HG03045 (cell line): ENCODE measurements around the gene GH2.
A peak's percentile ranks its signal among the peaks of the same experiment; 100 is the strongest.
"Not testable (repeated sequence)": the region's sequence is repeated elsewhere in the genome, so short reads cannot be mapped to it uniquely, and the experiment has no call there.

Experiments used
- ATAC-seq: cut with Tn5 transposase; IDR thresholded peaks from one replicate; pipeline ENCODE4 v1.9.1; 2021; ENCODE audit warnings: mild to moderate bottlenecking, moderate library complexity; ENCODE audit not compliant: unreplicated experiment

Gene GH2

DNA sequence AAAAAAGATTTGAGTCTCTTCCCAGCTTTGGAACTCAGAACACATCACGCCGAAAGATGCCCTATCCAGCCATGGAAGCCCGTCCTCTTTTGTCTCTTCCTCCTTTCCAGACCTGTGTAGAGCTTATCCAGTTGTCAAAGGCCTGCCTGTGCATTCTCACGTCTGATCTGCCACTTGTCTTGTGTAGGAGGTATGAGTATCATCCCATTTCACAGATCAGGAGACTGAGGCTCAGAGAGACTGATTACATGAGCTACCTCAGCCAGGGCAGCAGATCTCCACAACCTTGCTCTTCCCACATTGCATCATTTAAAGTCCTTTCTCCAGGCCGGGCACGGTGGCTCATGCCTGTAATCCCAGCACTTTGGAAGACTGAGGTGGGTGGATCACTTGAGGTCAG, 7.1 kb downstream of the GH2 start:
- not testable (repeated sequence) for ATAC-seq

DNA sequence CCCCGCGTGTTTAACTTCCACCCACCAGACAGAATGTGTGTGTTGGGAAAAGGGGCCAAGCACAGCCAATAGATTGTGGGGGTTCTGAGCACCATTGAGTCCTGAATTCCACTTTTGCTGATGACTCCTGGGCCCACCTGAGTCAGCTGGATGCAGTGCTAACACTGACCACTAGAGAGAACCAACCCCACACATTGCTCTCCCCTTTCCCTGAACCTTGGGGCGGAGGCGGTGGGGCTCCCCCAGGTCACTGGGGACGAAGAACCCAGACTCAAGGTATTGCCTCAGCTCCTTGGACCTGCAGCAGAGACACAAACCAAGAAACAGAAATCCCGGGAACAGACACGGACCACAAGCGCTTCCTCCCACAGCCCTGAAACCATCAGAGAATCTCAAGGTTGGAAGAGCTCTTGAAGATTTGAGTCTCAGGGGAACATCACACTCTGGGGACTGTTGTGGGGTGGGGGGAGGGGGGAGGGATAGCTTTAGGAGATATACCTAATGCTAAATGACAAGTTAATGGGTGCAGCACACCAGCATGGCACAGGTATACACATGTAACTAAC, 7.6 kb downstream of the GH2 start:
- not testable (repeated sequence) for ATAC-seq

DNA sequence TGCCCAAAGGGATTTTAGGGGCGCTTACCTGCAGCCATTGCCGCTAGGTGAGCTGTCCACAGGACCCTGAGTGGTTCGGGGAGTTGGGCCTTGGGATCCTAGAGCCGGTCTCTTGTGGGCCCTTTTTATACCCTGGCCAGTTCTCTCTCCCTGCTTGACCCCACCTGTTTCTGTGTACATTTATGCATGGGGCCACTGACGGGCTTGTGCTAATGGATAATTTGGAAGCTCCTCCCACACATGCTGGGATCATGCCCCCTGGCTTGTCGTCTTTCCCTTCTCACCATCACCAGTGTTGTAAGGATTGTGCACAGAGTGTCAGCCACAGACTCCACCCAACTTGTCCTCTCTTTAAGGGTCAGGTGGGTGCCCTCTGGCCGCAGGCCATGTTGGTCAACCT, 8.2 kb downstream of the GH2 start, which contains the start of gene CSH2:
TSS of gene CSH2 (minus strand) at position 101 of the 400 bp plus-strand sequence. CDS start at position 38, 63 bp downstream.
- not testable (repeated sequence) for ATAC-seq

DNA sequence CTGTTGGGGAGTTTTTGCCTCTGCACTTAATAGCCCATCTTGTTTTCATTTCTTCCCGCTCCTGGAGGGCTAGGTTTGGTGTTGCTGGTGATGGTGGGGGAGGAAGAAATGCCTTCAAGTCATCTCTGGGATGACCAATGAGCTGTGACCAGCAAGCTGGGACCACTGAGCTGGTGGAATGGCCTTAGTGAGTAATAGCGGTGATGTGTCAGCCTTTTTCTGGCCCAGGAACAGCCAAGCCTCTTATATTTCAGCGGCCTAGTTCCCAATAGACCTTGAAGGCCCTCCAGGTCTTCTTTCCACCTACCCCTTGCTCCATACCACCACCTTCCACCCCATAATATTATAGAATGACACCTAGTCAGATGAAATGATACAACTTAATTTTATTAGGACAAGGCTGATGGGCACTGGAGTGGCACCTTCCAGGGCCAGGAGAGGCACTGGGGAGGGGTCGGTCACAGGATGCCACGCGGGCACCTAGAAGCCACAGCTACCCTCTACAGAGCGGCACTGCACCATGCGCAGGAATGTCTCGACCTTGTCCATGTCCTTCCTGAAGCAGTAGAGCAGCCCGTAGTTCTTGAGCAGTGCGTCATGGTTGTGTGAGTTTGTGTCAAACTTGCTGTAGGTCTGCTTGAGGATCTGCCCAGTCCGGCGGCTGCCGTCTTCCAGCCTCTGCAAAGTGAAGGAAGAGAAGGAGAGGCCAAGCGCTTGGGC, 9.9 kb downstream of the GH2 start:
- not testable (repeated sequence) for ATAC-seq

DNA sequence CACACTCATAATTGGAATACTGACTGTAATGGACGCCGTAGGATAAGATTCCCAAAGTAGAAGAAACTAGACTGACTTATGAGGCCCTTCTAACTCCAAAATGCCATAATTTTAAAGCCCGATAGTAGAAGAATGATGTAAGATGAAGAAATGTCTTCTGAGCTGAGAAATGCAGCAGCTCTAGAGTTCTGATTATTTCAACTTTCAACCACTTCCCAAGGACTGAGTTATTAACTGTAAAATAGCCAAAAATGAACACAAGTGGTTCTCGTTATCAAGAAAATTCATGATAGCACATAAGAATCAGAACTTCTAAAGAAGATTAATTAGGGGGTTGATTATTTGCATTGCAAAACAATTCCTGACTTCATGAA, 11.5 kb downstream of the GH2 start:
- not testable (repeated sequence) for ATAC-seq

DNA sequence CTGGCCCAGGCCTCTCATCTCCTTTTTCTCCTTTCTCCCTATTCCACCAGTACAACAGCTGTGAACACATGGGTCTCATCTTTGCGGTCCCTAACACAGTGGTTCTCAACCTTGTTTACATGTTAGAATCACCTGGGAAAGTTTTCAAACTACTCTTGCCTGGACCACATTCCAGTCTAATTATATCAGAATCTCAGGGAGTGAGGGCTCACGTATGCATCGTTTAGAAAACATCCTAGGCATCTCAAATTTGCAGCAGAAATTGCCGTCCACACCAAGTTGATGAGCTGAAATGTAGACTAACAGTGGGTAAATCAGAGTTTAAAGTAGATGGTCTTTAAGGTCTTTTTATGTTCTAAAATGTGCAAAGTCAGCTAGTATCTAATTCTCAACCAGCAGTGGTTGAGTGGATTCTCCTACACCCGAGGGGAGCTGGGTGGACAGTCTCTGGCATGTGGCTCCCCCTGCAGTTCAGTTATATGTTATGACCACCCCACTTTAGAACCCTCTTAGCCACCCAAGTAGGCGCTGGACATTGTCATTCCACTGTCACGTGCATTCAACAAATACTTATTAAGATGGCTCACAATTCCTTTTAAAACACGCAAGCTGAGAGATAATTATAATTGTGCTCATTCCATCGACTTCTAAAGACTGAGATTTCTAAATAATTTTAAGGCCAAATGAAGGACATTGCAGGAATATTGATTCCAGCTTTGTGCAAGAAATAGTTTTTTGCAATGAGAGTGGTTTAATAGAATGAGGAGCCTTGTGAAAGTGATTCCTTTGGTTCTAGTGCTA, 12.1 kb downstream of the GH2 start:
- ATAC-seq = not testable (repeated sequence)

DNA sequence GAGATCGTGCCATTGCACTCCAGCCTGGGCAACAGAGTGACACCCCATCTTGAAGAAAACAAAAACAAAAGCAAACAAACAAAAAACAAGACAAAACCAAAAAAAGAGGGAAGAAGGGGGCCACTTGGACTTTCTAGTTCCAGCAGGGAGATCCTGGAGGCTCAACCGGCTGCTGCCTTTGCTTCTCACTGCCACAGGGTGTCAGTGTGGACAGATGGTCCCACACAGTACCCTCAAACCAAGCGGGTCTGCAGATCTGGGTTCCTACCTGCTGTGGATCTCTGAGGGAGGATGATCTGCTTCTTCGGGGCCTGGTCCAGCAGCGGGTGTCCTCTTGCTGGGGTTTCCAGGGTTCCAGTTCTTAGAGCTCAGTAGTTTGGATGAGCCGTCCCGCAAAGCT, 15.1 kb downstream of the GH2 start:
- ATAC-seq = not testable (repeated sequence)

DNA sequence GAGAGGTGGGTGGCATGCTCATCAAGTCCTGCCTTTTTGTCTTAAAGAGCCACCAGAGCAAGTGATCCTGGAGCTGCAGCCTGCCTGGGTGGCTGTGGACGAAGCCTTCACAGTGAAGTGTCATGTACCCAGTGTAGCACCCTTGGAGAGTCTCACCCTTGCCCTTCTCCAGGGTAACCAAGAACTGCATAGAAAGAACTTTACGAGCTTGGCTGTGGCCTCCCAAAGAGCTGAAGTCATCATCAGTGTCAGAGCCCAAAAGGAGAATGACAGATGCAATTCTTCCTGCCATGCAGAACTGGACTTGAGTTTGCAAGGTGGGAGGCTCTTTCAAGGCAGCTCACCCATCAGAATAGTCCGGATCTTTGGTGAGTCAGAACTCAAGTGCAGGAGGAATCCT, 22.5 kb downstream of the GH2 start:
- no peak for ATAC-seq

DNA sequence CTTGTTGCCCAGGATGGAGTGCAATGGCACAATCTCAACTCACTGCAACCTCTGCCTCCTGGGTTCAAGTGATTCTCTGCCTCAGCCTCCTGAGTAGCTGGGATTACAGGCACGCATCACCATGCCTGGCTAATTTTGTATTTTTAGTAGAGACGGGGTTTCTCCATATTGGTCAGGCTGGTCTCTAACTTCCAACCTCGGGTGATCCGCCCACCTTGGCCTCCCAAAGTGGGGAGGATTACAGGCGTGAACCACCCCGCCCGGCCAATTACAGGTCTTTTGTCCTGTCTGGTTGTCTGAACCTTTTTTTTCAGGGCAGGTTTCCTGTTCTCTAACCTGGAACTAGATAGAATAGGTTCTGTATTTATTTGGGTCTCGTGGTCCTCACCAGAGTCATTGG, 25.3 kb downstream of the GH2 start:
- not testable (repeated sequence) for ATAC-seq

DNA sequence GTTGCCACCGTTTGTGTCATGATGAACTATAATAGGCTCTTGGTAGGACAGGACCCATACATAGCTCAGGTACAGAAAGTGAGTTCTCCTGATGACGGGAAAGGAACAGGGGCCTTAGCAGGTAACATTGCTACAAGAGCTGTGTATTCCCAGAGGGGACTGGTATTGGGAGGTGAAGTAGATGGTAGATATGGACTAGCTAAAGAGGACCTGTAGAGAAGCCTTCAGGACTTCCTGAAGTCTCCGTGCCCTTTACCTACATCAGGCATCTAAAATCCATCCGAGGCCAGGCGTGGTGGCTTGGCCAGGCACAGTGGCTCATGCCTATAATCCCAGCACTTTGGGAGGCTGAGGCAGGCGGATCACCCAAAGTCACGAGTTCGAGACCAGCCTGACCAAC, 26.6 kb downstream of the GH2 start:
- no peak for ATAC-seq

DNA sequence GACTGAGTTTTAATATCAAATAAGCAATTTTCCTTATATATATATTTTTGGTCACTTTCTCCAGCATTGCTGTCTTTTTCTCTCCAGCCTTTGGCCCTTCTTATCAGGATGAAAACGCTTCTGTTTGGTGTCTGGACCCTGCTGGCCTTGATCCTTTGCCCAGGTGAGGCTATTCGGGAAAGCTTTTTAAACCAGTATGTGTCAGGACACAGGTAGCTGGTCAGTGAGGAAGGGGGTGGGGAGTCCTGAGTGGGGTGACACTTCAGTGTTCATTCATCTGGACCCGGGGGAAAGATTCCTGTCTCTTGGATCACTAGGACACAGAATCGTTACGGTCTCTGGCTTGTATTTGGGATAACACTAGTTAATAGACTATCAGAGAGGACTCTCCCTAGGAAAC, 27.0 kb downstream of the GH2 start:
- ATAC-seq = no peak

DNA sequence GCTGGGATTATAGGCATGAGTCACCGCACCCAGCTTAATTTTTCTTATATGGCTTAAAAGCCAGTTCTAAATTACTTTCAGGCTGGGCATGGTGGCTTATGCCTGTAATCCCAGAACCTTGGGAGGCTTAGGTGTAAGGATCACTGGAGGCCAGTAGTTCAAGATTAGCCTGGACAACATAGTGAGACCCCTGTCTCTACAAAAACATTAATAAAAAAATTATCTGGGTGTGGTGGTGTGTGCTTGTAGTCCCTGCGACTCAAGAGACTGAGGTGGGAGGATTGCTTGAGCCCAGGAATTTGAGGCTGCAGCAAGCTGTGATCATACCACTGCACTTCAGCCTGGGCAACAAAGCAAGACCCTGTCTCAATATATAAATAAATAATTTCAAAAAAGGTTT, 28.5 kb downstream of the GH2 start:
- no peak for ATAC-seq

DNA sequence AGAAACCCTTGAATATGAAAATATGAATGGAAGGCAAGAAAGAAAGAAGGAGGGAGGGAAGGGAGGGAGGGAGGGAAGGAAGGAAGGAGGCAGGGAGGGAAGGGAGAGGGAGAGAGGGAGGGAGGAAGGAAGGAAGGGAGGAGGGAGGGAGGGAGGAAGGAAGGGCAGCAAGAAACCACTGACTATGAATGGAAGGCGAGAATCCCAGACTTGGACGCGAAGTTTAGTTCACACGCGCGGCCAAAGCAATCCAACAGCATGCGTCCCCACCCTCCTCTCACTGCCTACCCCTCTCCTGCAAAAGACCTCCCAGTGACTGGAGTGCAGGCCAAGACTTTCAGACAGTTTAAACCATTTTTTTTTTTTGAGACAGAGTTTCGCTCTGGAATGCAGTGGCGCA, 31.3 kb downstream of the GH2 start:
- ATAC-seq = no peak

DNA sequence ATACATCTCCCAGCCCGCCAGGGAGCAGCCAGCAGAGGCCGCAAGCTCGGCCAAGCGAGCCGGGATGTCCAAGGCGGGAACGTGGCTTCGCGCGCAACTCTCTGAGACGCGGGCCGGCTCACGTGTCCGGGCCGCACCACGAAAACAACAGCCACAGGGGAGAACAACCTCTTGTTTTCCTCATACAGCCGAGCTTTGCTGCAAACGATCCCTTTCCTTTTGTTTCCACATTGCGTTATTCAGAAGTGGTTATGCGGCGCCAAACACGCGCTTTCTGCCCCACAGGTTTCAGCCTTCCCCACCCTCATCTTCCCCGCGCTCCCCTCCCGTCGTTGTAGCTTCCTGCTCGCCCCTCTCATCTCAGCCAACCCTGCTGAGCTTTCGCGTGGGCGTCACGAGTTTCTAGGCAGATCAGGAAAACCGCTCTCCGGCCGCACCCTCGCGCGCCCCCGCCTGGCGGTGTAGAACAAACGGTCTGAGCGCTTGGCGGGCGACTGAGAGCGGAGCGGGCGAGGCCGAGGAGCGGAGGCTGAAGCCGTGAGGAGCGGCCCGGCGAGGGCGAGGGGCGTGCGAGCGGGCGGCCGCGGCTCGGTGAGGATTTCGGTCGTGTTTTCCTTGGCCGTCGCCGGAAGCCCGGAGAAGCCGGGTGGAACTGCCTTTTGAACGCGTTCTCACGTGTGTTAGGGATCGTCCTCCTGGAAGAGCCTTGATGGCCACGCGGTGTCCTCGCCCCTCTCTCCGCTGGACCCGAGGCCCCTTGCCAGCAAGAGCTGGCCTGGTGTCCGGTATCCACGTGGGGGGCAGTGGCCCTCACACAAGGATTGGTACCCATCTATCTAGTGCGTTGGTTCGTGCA, 32.7 kb downstream of the GH2 start:
- peak; percentile 60 for ATAC-seq

DNA sequence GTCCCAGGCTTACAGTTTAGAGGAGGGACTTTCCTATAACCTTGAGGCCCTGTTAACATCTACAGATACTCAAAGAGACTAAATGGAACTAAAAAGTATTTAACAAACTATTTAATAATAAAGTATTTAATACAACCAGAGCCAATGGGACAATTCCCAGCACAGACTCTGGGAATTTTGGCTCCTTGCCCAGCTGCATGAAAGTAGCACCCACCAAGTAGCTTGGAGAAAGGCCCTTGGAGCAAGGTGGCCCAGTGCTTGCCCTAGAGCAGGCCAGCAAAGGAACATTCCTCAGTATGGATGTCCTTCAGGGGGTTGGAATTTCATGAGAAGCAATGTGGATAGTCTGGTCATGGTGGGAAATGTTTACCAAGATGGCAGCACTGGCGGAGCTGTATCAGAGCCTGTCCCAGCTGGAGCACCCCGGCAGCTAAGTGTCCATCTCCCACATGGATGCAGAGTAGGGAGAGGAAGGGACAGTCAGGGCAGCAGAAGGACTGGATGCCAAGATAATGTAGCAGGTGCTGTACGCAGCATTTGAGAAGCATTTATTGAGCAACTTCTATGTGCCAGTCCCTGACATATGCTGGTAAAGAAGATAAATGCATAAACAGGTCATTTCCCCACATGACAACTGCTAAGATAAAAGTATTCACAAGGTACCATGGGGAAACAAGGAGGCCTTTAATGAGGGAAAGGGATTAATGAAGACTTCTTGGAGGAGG, 34.1 kb downstream of the GH2 start:
- no peak for ATAC-seq

DNA sequence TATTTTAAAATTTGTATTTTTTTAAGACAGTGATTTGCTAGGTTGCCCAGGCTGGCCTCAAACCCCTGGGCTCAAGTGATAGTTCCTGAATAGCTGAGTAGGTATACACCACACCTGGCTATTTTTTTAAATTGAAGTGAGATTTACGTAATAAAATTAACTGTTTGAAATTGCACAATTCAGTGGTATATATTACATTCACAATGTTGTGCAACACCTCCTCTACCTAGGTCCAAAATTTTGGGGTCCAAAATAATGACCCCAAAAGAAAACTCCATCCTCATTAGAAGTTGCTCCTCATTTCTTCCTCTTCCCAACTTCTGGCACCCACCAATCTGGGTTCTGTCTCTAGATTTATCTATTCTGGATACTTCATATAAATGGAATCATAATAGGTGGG, 36.2 kb downstream of the GH2 start:
- no peak for ATAC-seq

DNA sequence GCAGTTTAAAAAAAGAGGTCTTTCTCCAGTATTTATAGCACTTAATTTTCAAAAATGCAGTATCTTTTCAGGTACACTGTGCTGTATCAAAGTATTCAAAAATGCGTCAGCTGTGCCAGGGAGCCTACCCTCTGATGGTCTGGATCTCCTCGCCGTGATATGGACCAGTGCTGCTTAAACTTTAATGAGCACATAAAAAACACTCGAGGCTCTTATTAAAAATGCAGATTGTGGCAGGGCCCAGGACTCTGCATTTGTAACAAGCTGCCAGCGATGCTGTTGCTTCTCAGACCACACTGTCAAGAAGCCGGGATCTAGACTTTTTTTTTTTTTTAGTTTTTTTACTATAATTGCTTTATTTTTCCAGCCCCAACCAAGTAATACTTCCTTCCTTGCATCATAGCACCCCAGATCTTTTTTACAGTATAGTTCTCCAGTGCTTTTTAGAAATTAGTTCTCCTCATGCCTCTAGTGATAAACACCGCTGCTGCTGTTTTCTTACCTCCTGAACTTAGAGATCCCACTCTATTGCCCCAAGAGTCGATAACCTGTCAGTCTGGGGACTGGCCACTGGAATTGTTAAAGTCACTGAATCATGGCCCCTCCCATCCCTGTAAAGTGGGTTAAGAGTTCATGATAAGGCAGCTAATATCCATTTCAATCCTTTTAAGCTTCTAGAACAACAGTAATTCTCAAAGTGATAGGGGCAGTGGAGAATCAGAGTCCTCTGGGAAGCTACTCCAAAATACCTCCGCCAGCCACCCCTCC, 37.6 kb downstream of the GH2 start:
- ATAC-seq = no peak

DNA sequence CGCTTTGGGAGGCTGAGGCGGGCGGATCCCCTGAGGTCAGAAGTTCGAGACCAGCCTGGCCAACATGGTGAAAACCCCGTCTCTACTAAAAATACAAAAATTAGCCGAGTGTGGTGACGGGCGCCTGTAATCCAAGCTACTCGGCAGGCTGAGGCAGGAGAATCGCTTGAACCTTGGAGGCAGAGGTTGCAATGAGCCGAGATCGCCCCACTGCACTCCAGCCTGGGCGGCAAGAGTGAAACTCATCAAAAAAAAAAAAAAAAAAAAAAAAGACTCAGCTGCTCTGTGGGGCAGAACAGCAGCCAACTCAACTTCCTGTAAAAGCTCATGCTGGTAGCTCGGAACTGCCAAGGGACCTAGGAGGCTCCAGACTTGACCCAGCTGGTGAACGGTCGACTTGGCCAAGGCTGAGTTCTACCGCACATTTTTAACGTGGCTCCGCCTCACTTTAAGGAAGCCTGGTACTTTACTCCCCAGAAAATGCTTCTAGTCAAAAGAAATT, 38.3 kb downstream of the GH2 start:
- ATAC-seq = not testable (repeated sequence)
